Ovary (tissue), 3 donors: ENCODE data around the gene DPEP1.

ENCODE experiments used
- POLR2A ChIP-seq: fragments of 450-650 bp; IDR thresholded peaks from one replicate; pipeline ENCODE4 v1.6.1; 2017; ENCODE audit warnings: antibody characterized with exemption, mild to moderate bottlenecking, moderate library complexity
- TF ChIP-seq, protein P1 (sequence below), 3 donors: fragments of 450-650 bp in 2 of 3; fragments of 200-600 bp in 1 of 3; IDR thresholded peaks; one replicate each; pipeline versions ENCODE4 v1.5.1 to v1.8.0; 2016 to 2022; ENCODE audit warnings: antibody characterized with exemption in 3 of 3, mild to moderate bottlenecking in 1 of 3
- donor health status: DM: no; HTN: no; CAD: no.

DNA sequence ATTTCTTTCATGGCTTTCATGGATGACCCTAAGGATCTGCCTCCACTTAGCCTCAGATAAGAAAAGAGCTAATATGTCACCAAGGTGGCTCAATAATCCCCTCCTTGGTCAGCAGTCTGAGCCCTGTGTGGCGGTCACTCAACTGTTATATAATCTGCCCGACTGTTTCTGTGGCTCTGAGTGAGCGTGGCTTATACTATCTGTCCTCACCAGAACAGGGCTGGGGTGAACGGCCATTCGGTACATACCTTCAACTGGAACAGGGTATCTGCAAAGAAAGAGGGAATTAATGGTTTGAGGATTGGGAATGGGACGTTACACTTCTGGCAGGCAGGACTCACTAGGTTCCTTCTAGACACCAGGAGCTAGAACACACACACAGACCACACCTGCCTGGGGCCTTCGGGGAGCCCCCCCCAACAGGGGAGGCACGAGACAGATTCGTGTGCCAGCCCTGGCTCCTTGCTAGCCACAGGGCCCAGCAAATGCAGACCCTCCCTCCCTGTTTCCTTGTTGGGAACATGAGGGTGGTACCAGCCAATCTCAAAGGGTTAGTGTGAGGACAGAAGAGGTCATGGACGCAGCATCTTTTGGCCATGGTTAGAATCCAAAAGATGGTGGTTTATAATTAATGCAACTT, 40.3 kb downstream of the DPEP1 start:
- TF ChIP-seq, protein P1, sequence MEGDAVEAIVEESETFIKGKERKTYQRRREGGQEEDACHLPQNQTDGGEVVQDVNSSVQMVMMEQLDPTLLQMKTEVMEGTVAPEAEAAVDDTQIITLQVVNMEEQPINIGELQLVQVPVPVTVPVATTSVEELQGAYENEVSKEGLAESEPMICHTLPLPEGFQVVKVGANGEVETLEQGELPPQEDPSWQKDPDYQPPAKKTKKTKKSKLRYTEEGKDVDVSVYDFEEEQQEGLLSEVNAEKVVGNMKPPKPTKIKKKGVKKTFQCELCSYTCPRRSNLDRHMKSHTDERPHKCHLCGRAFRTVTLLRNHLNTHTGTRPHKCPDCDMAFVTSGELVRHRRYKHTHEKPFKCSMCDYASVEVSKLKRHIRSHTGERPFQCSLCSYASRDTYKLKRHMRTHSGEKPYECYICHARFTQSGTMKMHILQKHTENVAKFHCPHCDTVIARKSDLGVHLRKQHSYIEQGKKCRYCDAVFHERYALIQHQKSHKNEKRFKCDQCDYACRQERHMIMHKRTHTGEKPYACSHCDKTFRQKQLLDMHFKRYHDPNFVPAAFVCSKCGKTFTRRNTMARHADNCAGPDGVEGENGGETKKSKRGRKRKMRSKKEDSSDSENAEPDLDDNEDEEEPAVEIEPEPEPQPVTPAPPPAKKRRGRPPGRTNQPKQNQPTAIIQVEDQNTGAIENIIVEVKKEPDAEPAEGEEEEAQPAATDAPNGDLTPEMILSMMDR (IDR thresholded peaks at IDR 0.05), result no peak
- no peak for TF ChIP-seq POLR2A
